GM18951 (cell line): ENCODE measurements around the gene SIDT2.

Experiments used
- POLR2A ChIP-seq: IDR thresholded peaks from 4 replicates; pipeline ENCODE4 v1.6.1; 2011; ENCODE audit warnings: mild to moderate bottlenecking; ENCODE audit not compliant: insufficient read length, insufficient read depth; ENCODE audit errors: extremely low read depth
- in situ Hi-C: fragments of 300-500 bp; cut with MboI; formaldehyde crosslinking; loops from one replicate; pipeline ENCODE4 v1.12.0; 2022; ENCODE audit warnings: low sequenced_read_pairs, mixed read lengths, inconsistent platforms; ENCODE audit not compliant: unreplicated experiment

SIDT2 gene

GRCh38 chr11:117197516-117198456 is 19.2 kb downstream of the SIDT2 start:
- in situ Hi-C loops: no loop called here
- no peak for TF ChIP-seq POLR2A

DNA sequence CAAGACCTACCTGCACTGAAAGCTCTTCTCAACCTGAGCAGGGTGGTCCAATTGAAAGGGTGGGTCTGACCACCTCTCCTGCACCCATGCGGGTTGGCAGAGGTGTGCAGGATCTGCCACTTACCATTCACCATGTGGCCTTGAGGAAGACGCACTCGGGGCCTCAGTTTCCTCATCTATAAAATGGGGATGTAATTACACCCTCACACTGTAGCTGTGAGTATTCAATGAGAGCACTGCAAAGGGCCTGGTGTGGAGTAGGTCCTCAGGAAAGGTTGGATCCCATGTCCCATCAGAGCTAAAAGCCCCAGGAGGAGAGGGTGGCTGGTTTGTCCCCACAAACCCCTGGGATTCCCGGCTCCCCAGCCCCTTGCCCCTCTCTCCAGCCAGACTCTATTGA is 20.1 kb downstream of the SIDT2 start:
- TF ChIP-seq POLR2A: no peak

DNA sequence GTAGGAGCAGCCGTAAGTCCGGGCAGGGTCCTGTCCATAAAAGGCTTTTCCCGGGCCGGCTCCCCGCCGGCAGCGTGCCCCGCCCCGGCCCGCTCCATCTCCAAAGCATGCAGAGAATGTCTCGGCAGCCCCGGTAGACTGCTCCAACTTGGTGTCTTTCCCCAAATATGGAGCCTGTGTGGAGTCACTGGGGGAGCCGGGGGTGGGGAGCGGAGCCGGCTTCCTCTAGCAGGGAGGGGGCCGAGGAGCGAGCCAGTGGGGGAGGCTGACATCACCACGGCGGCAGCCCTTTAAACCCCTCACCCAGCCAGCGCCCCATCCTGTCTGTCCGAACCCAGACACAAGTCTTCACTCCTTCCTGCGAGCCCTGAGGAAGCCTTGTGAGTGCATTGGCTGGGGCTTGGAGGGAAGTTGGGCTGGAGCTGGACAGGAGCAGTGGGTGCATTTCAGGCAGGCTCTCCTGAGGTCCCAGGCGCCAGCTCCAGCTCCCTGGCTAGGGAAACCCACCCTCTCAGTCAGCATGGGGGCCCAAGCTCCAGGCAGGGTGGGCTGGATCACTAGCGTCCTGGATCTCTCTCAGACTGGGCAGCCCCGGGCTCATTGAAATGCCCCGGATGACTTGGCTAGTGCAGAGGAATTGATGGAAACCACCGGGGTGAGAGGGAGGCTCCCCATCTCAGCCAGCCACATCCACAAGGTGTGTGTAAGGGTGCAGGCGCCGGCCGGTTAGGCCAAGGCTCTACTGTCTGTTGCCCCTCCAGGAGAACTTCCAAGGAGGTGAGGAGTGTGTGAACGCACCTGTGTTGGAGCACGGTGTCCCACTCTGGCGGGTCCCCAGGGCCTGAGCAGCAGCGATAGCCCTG is 20.7 kb downstream of the SIDT2 start, which contains the start of gene TAGLN:
Gene TAGLN (plus strand): TSS at position 318 of the 863 bp plus-strand sequence. CDS start 3,644 bp downstream, outside the sequence.
- no peak for TF ChIP-seq POLR2A
- in situ Hi-C loops: no loop called here

More for the DNA sequence above, 20.1 kb downstream of the SIDT2 start:
- in situ Hi-C loops: no loop called here

GRCh38 chr11:117199916-117200812 is 21.6 kb downstream of the SIDT2 start:
- TF ChIP-seq POLR2A: no peak
- in situ Hi-C loops: no loop called here

GRCh38 chr11:117200813-117201657 is 22.5 kb downstream of the SIDT2 start:
- in situ Hi-C loops: no loop called here
- TF ChIP-seq POLR2A: peak; percentile 20

- no peak for TF ChIP-seq POLR2A
Observed at GRCh38 chr11:117201658-117202305, 23.2 kb downstream of the SIDT2 start.

GRCh38 chr11:117202386-117203068 is 24.0 kb downstream of the SIDT2 start:
- TF ChIP-seq POLR2A: no peak
- in situ Hi-C loops: no loop called here

More at GRCh38 chr11:117201658-117202305, 23.2 kb downstream of the SIDT2 start:
- in situ Hi-C loops: no loop called here

DNA sequence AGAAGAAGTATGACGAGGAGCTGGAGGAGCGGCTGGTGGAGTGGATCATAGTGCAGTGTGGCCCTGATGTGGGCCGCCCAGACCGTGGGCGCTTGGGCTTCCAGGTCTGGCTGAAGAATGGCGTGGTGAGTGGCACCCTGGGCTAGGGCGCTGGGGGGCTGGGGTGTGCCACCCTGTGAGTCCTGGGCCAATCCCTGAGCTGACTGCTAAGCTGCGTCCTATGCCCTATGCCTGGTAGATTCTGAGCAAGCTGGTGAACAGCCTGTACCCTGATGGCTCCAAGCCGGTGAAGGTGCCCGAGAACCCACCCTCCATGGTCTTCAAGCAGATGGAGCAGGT is 24.5 kb downstream of the SIDT2 start:
- TF ChIP-seq POLR2A: no peak
- in situ Hi-C loops: no loop called here

- no peak for TF ChIP-seq POLR2A
- in situ Hi-C loops: loop anchor here (5.0 kb wide), 1 partner anchor 67 kb away; no protein-coding TSS in a partner anchor
Observed at GRCh38 chr11:117204283-117205080, 25.9 kb downstream of the SIDT2 start.
